Fibroblast of villous mesenchyme (primary cell): Measurements from ENCODE around the gene NUP35. TPM values are rescaled to one million over a fixed set of nuclear protein-coding genes. Genes with fewer than 3 reads are reported as not detected.

Experiments used
- DNase-seq: peaks from one replicate; pipeline ENCODE4 v3.0.0-alpha.2; 2010; ENCODE audit warnings: low read depth
- H3K4me3 ChIP-seq: 2 replicates; pipeline ENCODE4 v1.5.1; 2011; ENCODE audit warnings: low read depth, mild to moderate bottlenecking, low read length
- total RNA-seq: library from RNA; depleted of rRNA; stranded (reverse); fragments of >200 nt; gene quantifications from 2 replicates; pipeline ENCODE4 v1.2.3, GENCODE V29; 2012
- TF ChIP-seq, protein P1 (sequence below): IDR thresholded peaks from 2 replicates; pipeline ENCODE4 v1.5.1; 2012; ENCODE audit warnings: low read depth, mild to moderate bottlenecking, low read length; ENCODE audit not compliant: insufficient read depth

The NUP35 gene
- total RNA-seq, 1 donor: 14.2 TPM

DNA sequence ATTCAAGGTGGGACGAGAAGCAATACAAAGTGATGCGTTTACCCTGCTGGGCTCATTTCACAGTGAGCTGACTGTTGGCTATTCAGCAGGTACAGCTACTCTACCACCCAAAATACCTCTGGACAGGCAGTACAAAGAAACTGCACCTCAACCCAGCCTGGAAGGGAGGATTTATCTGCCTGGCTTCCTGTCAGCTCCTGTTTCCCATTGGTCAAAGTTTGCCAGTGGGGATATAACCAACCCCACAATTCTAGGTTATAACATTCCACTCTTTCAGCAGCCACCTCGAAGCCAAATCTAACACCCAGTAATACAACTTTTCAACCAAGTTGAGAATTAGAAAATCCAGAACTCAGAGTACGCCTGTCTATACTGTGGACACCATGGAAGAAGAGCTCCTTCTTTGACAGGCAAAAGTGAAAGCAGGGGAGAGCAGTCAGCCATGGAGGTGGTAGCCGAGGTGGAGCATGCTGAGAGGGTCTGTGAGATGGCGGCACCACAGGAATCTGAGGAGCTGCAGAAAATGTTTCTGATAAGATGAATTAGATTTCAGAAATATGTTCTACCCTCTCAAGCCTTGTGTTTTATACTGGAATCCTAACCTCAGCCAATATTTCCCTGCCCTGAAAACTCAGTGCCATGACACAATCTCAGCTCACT, 34.9 kb upstream of the NUP35 start:
- no peak overlapping the region for H3K4me3 ChIP-seq
- no peak for DNase-seq
- TF ChIP-seq, protein P1, sequence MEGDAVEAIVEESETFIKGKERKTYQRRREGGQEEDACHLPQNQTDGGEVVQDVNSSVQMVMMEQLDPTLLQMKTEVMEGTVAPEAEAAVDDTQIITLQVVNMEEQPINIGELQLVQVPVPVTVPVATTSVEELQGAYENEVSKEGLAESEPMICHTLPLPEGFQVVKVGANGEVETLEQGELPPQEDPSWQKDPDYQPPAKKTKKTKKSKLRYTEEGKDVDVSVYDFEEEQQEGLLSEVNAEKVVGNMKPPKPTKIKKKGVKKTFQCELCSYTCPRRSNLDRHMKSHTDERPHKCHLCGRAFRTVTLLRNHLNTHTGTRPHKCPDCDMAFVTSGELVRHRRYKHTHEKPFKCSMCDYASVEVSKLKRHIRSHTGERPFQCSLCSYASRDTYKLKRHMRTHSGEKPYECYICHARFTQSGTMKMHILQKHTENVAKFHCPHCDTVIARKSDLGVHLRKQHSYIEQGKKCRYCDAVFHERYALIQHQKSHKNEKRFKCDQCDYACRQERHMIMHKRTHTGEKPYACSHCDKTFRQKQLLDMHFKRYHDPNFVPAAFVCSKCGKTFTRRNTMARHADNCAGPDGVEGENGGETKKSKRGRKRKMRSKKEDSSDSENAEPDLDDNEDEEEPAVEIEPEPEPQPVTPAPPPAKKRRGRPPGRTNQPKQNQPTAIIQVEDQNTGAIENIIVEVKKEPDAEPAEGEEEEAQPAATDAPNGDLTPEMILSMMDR: no peak

DNA sequence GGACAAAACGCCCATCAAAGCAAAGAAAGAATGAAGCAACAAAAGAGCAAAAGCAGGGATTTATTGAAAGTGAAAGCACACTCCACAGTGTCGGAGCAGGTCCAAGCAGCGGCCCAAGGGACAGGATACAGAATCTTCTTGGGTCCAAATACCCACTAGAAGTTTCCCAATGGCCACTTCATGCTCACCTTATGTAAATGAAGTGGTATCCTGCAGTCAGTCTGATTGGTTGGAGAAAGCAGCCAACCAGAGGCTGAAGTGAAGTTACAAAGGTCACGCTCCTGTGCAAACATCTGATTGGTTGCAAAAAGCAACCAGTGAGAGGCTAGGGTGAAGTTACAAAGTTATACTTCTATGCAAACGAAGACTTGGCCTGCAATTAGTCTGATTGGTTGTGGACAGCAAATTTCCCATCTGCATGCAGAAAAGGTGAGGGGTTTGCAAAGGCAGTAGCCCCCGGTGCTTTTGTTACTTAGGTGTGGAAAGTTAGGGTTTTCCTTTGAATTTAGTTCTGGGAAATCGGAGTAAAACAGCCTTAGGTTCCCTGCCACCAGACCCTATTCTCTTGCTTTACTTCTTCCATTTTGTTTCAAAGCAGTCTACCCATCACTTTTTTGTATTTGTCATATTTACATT, 32.8 kb upstream of the NUP35 start:
- DNase-seq: no peak
- H3K4me3 ChIP-seq: no peak overlapping the region
- TF ChIP-seq, protein P1: no peak

DNA sequence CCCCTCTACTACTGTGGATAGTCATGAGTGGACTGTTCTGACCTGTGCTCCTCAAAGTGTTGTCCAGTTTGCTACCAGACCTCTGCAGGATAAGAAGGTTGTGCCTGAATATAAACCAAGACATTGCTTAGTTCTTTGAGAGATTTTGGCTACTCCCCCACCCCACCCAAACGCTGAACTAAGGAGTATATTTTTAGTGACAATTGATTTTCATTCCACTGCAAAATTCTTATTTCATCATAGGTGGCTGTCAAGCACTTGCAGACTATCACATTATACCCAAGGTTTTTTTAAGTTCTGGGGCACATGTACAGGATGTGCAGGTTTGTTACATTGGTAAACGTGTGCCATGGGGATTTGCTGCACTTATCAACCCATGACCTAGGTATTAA, 32.3 kb upstream of the NUP35 start:
- H3K4me3 ChIP-seq: no peak overlapping the region
- TF ChIP-seq, protein P1: no peak
- DNase-seq: no peak

DNA sequence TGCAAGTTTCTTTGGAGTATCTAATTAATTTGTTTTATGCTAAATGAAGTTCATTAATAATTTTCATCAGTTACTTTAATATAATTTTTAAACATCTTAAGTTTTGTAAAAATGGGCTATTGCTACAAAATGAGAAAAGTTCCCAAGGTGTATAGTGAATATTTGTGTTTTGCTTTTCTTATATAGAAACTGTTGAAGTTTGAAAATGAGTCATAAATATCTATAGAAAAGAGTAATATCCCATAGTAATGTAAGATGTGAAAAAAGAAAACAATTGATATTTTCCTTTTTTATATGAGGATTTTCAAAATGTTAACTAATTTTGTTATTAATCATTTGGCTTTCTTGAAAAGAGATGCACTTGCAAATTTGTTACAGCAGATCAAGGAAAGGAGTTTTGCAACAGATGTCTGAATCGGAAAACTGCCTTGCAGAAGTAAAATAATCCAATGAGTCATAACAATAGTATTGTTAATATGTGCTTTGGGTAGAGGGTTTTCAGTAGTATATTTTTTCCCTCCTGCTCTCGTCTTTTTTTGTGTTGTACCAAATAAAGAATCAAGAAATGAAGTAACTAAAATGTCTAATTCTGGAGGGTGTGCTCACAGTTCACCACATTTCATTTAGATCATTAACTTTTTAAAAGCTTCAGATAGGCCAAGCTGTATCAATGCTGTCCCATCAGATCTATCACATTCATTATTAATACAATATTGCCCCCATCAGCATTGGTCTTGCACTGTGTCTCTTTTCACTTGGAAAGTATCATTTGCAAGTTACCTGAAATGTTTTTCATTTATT, 30.2 kb upstream of the NUP35 start:
- no peak overlapping the region for H3K4me3 ChIP-seq
- peak; percentile 47 for DNase-seq
- TF ChIP-seq, protein P1: no peak

DNA sequence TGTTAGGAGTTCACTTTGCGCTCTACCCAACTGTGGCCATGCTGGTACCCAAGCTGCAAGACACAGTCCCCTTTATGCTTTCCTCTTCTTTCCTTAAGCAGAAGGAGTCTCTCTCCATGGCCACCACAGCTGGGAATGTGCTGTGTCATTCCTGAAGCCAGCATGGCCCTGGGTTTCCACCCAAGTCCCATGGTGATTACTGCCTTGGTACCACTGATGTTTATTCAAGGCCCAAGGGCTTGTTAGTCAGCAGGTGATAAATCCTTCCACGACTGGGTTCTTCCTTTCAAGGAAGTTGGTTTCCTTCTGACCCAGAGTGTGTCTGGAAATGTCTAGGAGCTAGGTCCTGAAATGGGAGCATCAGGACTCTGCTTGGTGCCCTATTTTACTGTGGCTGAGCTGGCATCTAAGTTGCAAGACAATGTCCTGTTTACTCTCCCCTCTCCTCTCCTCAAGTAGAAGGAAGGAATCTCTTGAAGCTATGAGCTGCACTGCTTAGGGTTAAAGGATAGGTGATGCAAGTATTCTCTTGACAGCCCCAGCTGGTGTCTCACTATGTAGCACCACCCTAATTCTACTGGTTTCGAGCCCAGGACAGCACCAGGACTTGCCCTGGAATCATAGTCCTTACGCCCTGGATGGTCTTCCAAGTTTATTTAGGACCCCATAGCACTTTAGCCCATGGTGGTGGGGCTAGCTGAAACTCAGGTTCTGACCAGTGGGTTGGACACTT, 18.7 kb upstream of the NUP35 start:
- DNase-seq: peak; percentile 14

DNA sequence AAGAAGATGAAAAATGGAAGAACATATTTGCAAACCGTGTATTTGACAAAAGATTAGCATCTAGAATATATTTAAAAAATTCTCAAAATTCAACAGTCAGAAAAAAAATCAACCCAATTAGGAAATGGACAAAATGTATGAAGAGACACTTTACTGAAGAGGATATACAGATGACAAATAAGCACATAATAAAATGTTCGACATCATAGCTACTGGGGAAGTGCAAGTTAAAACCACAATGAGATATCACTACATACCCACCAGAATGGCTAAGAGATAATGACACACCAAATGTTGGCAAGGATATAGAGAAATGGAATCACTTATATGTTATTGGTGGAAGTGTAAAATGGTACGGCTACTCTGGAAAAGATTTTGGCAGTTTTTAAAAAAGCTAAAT, 11.7 kb upstream of the NUP35 start:
- TF ChIP-seq, protein P1: no peak
- DNase-seq: no peak
- no peak overlapping the region for H3K4me3 ChIP-seq

More for the DNA sequence above, 18.7 kb upstream of the NUP35 start:
- H3K4me3 ChIP-seq: no peak overlapping the region
- TF ChIP-seq, protein P1: no peak
